H1 (cell line): ENCODE measurements around the gene PKNOX1. TPM values are rescaled to one million over a fixed set of nuclear protein-coding genes. Genes with fewer than 3 reads are reported as not detected.

Experiments used
- CTCF ChIA-PET: fragments of 300-600 bp; sonication (Branson Sonifier 250); formaldehyde crosslinking; loops from one replicate; lab custom pipeline; 2021; ENCODE audit not compliant: partially characterized antibody; lab: Charles Lee
- POLR2A ChIA-PET: fragments of 300-600 bp; sonication (Branson Sonifier 250); formaldehyde crosslinking; loops from one replicate; lab custom pipeline; 2021; ENCODE audit warnings: inconsistent platforms; ENCODE audit not compliant: partially characterized antibody; lab: Charles Lee
- DNase-seq, 2 experiments: peaks; one replicate each; pipeline versions ENCODE4 v3.0.0 to v3.0.0-alpha.2; 2010 to 2022; ENCODE audit warnings: low spot score in 2 of 2, low read depth in 1 of 2, mixed read lengths in 1 of 2
- FAIRE-seq: peaks from 2 replicates; lab custom pipeline; 2011; peaks lifted over from hg19 to GRCh38; lab: Jason Lieb, UNC
- H2AFZ ChIP-seq: 2 replicates; pipeline ENCODE4 v1.8.1; 2012; ENCODE audit warnings: low read length, inconsistent platforms
- H2AK5ac ChIP-seq: 2 replicates; pipeline ENCODE4 v1.6.1; 2013; ENCODE audit warnings: low read depth, low read length
- H2BK120ac ChIP-seq: replicated peaks from 2 replicates; pipeline ENCODE3; 2013; ENCODE audit warnings: low read depth, low read length, inconsistent platforms
- H2BK12ac ChIP-seq: 2 replicates; pipeline ENCODE4 v1.6.1; 2013; ENCODE audit warnings: low read depth, low read length
- H2BK15ac ChIP-seq: 2 replicates; pipeline ENCODE4 v1.6.1; 2013; ENCODE audit warnings: low read length
- H2BK20ac ChIP-seq: 2 replicates; pipeline ENCODE4 v1.6.1; 2013; ENCODE audit warnings: low read length
- H2BK5ac ChIP-seq: 2 replicates; pipeline ENCODE4 v1.6.1; 2013; ENCODE audit warnings: low read depth, low read length
- H3K14ac ChIP-seq: 2 replicates; pipeline ENCODE4 v1.6.1; 2013; ENCODE audit warnings: inconsistent platforms; ENCODE audit not compliant: insufficient read length
- H3K18ac ChIP-seq: 2 replicates; pipeline ENCODE4 v1.6.1; 2013; ENCODE audit warnings: low read length; ENCODE audit errors: extremely low read depth
- H3K23ac ChIP-seq: 2 replicates; pipeline ENCODE4 v1.6.1; 2013; ENCODE audit warnings: inconsistent platforms; ENCODE audit not compliant: insufficient read length
- H3K23me2 ChIP-seq: 2 replicates; pipeline ENCODE4 v1.6.1; 2013; ENCODE audit warnings: low read depth, low read length
- H3K27ac ChIP-seq: 2 replicates; pipeline ENCODE4 v1.6.1; 2011; ENCODE audit warnings: low read depth, low read length, inconsistent platforms
- H3K27me3 ChIP-seq, 4 experiments: replicated peaks in 1 of 4; 1 replicate in 1 of 4; 2 replicates in 3 of 4; pipeline versions ENCODE4 v1.6.1 to v1.8.1; 2011 to 2013; ENCODE audit warnings: low read length in 3 of 4, mild to moderate bottlenecking in 3 of 4, inconsistent platforms in 2 of 4, mixed read lengths in 2 of 4, moderate library complexity in 1 of 4; ENCODE audit not compliant: control insufficient read depth in 3 of 4, insufficient read depth in 3 of 4; ENCODE audit errors: extremely low read depth in 1 of 4
- H3K36me3 ChIP-seq, 4 experiments: 2 replicates each; pipeline versions ENCODE4 v1.6.1 to v1.8.1; 2011 to 2013; ENCODE audit warnings: mild to moderate bottlenecking in 4 of 4, low read length in 3 of 4, moderate library complexity in 2 of 4, control low read depth in 1 of 4, inconsistent platforms in 1 of 4; ENCODE audit not compliant: insufficient read depth in 4 of 4, control insufficient read depth in 2 of 4
- H3K4ac ChIP-seq: replicated peaks from 2 replicates; pipeline ENCODE3; 2013; ENCODE audit warnings: low read length, low read depth, mixed read lengths, inconsistent platforms; ENCODE audit not compliant: insufficient read length
- H3K4me1 ChIP-seq, 4 experiments: replicated peaks in 1 of 4; 1 replicate in 1 of 4; 2 replicates in 3 of 4; pipeline versions ENCODE4 v1.6.1 to v1.8.1; 2011 to 2013; ENCODE audit warnings: low read length in 3 of 4, inconsistent platforms in 2 of 4, mixed read lengths in 1 of 4; ENCODE audit not compliant: insufficient read depth in 4 of 4, control insufficient read depth in 3 of 4
- H3K4me2 ChIP-seq, 2 experiments: 2 replicates each; pipeline versions ENCODE4 v1.6.1 to v1.8.1; 2011 to 2013; ENCODE audit warnings: low read depth in 2 of 2, low read length in 2 of 2, control low read depth in 1 of 2, inconsistent platforms in 1 of 2, mild to moderate bottlenecking in 1 of 2; ENCODE audit not compliant: insufficient read depth in 1 of 2
- H3K4me3 ChIP-seq, 4 experiments: fragments of 200-600, 300-600 bp in 1 of 4; sonication (generic), shearing (Covaris generic), sonication (Bioruptor Twin) in 1 of 4; 2 replicates each; pipeline versions ENCODE4 v1.5.1 to v1.8.1; 2011 to 2016; ENCODE audit warnings: low read length in 4 of 4, low read depth in 3 of 4, control low read depth in 2 of 4, inconsistent platforms in 2 of 4, mild to moderate bottlenecking in 2 of 4, mixed read lengths in 1 of 4, moderate library complexity in 1 of 4; ENCODE audit not compliant: insufficient read depth in 2 of 4; ENCODE audit errors: extremely low read depth in 1 of 4
- H3K56ac ChIP-seq: replicated peaks from 2 replicates; pipeline ENCODE3; 2013; ENCODE audit warnings: low read depth, mild to moderate bottlenecking, mixed read lengths, low read length, inconsistent platforms; ENCODE audit not compliant: insufficient read length
- H3K79me1 ChIP-seq: 2 replicates; pipeline ENCODE4 v1.6.1; 2013; ENCODE audit warnings: low read depth, low read length, control low read depth
- H3K79me2 ChIP-seq, 2 experiments: 2 replicates each; pipeline versions ENCODE4 v1.6.1 to v1.8.1; 2012 to 2013; ENCODE audit warnings: low read length in 2 of 2, mild to moderate bottlenecking in 2 of 2, inconsistent platforms in 1 of 2; ENCODE audit not compliant: insufficient read depth in 2 of 2, control insufficient read depth in 1 of 2
- H3K9ac ChIP-seq, 4 experiments: replicated peaks in 1 of 4; 1 replicate in 1 of 4; 2 replicates in 3 of 4; pipeline versions ENCODE4 v1.6.1 to v1.8.1; 2011 to 2013; ENCODE audit warnings: low read depth in 3 of 4, low read length in 3 of 4, control low read depth in 2 of 4, mild to moderate bottlenecking in 2 of 4, moderate library complexity in 2 of 4, inconsistent platforms in 1 of 4; ENCODE audit errors: extremely low read depth in 1 of 4
- H3K9me3 ChIP-seq, 2 experiments: 2 replicates each; pipeline versions ENCODE4 v1.6.1 to v1.8.1; 2012 to 2013; ENCODE audit warnings: mild to moderate bottlenecking in 2 of 2, moderate library complexity in 2 of 2, control low read depth in 1 of 2, inconsistent platforms in 1 of 2, low read depth in 1 of 2, low read length in 1 of 2, mixed read lengths in 1 of 2; ENCODE audit not compliant: insufficient read depth in 2 of 2
- H4K20me1 ChIP-seq, 2 experiments: replicated peaks in 1 of 2; 2 replicates each; pipeline versions ENCODE3 to v1.8.1; 2011 to 2013; ENCODE audit warnings: inconsistent platforms in 2 of 2, low read length in 2 of 2, mild to moderate bottlenecking in 1 of 2; ENCODE audit not compliant: insufficient read depth in 2 of 2, control insufficient read depth in 1 of 2
- H4K5ac ChIP-seq: 2 replicates; pipeline ENCODE4 v1.6.1; 2013; ENCODE audit warnings: low read length, low read depth, mixed read lengths, inconsistent platforms; ENCODE audit not compliant: insufficient read length
- H4K8ac ChIP-seq: 2 replicates; pipeline ENCODE4 v1.8.0; 2013; ENCODE audit warnings: mild to moderate bottlenecking, moderate library complexity, low read length, inconsistent platforms; ENCODE audit not compliant: insufficient read depth; ENCODE audit errors: extremely low read depth
- H4K91ac ChIP-seq: replicated peaks from 2 replicates; pipeline ENCODE3; 2013; ENCODE audit warnings: low read length, mixed read lengths, inconsistent platforms; ENCODE audit not compliant: insufficient read length
- FOSL1 ChIP-seq: IDR thresholded peaks from 2 replicates; pipeline ENCODE4 v1.6.1; 2011; ENCODE audit warnings: mild to moderate bottlenecking, low read depth, low read length, moderate library complexity; ENCODE audit not compliant: insufficient read depth
- RAD21 ChIP-seq, 2 experiments: IDR thresholded peaks in 1 of 2; conservative IDR thresholded peaks in 1 of 2; 2 replicates each; pipeline ENCODE4 v1.6.1; 2011; ENCODE audit warnings: low read depth in 2 of 2, low read length in 2 of 2, improper control_type of control experiment in 1 of 2, inconsistent platforms in 1 of 2, mild to moderate bottlenecking in 1 of 2, moderate library complexity in 1 of 2
- RBBP5 ChIP-seq: IDR thresholded peaks from 2 replicates; pipeline ENCODE4 v1.7.1; 2012; ENCODE audit warnings: low read depth, mild to moderate bottlenecking, inconsistent platforms, low read length, moderate library complexity, borderline replicate concordance
- TAF1 ChIP-seq: IDR thresholded peaks from 2 replicates; pipeline ENCODE4 v1.6.1; 2011; ENCODE audit warnings: mild to moderate bottlenecking, low read depth, low read length
- WGBS, 2 experiments: shearing (Covaris generic) in 1 of 2; methylation state at CpG; one replicate each; pipeline versions ENCODE4 v1.1.6 to v1.1.7; 2013 to 2015; ENCODE audit warnings: low lambda C conversion rate in 2 of 2, mixed read lengths in 2 of 2, inconsistent platforms in 1 of 2, low coverage in 1 of 2, missing lambda C conversion rate in 1 of 2; ENCODE audit not compliant: insufficient replicate concordance in 2 of 2, insufficient coverage in 1 of 2, insufficient read length in 1 of 2; ENCODE audit errors: extremely low coverage in 1 of 2, missing lambda C conversion rate in 1 of 2; 5-methylcytosine and 5-hydroxymethylcytosine counted together
- long read RNA-seq, 2 experiments: library from RNA in 1 of 2; library from capped mRNA in 1 of 2; stranded (forward); transcript quantifications; one replicate each; pipeline ENCODE4 v2.0.0, GENCODE V29; 2021; ENCODE audit warnings: inconsistent platforms in 1 of 2
- polyA minus RNA-seq, 3 experiments: library from RNA; depleted of rRNA, polyadenylated mRNA; stranded (reverse); fragments of >200 nt; gene quantifications; 1 replicate in 2 of 3; 2 replicates in 1 of 3; pipeline ENCODE4 v1.2.3, GENCODE V29; 2011
- polyA plus RNA-seq, 7 experiments: library from polyadenylated mRNA; depleted of rRNA in 3 of 7; stranded (reverse) in 5 of 7; unstranded in 2 of 7; fragments of >200 nt in 5 of 7; fragments of 200-250 nt in 2 of 7; gene quantifications; 1 replicate in 5 of 7; 2 replicates in 1 of 7; 4 replicates in 1 of 7; pipeline versions ENCODE4 v1.2.1 to v1.2.3, GENCODE V29; 2011 to 2013; ENCODE audit warnings: missing spikeins in 2 of 7, mixed read lengths in 2 of 7
- total RNA-seq: library from RNA; stranded (reverse); fragmentation: NEBNext Ultra II Directional; extraction: Animal tissue kit (Norgen Biotek cat#: 25700); gene quantifications from 2 replicates; pipeline ENCODE4 v1.2.1, GENCODE V29; 2021

Gene PKNOX1, protein sequence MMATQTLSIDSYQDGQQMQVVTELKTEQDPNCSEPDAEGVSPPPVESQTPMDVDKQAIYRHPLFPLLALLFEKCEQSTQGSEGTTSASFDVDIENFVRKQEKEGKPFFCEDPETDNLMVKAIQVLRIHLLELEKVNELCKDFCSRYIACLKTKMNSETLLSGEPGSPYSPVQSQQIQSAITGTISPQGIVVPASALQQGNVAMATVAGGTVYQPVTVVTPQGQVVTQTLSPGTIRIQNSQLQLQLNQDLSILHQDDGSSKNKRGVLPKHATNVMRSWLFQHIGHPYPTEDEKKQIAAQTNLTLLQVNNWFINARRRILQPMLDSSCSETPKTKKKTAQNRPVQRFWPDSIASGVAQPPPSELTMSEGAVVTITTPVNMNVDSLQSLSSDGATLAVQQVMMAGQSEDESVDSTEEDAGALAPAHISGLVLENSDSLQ
- 31.3 and 31.9 TPM in 2 replicates for total RNA-seq
- 20.4 and 30.7 TPM in 2 replicates for polyA plus RNA-seq (2011; rRNA removed)
- 36.3 TPM for polyA plus RNA-seq (2011; cell fraction: cytosol; rRNA removed)
- 27.8 TPM for polyA plus RNA-seq (2011; cell fraction: nucleus; rRNA removed)
- polyA plus RNA-seq (2012, experiment 1 of 2), result 15.7 to 22.7 TPM (median 18.7 TPM) in 4 replicates
- 5.0 TPM for polyA plus RNA-seq (2012, experiment 2 of 2)
- polyA plus RNA-seq (2013, experiment 1 of 2), result 10.9 TPM
- 9.7 TPM for polyA plus RNA-seq (2013, experiment 2 of 2)
- polyA minus RNA-seq (2011; rRNA and poly(A)+ RNA removed), result 56.6 and 90.5 TPM in 2 replicates
- polyA minus RNA-seq (2011; cell fraction: cytosol; rRNA and poly(A)+ RNA removed), result 19.1 TPM
- polyA minus RNA-seq (2011; cell fraction: nucleus; rRNA and poly(A)+ RNA removed), result 56.2 TPM
- long read RNA-seq, experiment 1, full-length matches to known transcripts, result 3 of 19 reads
- long read RNA-seq, experiment 1, partial matches to known transcripts, result 10 of 19 reads
- long read RNA-seq, experiment 1, other reads (novel, unspliced or antisense), result 6 of 19 reads
- long read RNA-seq, experiment 2, full-length matches to known transcripts, result 13 of 23 reads
- long read RNA-seq, experiment 2, partial matches to known transcripts, result 6 of 23 reads
- long read RNA-seq, experiment 2, other reads (novel, unspliced or antisense), result 4 of 23 reads

DNA sequence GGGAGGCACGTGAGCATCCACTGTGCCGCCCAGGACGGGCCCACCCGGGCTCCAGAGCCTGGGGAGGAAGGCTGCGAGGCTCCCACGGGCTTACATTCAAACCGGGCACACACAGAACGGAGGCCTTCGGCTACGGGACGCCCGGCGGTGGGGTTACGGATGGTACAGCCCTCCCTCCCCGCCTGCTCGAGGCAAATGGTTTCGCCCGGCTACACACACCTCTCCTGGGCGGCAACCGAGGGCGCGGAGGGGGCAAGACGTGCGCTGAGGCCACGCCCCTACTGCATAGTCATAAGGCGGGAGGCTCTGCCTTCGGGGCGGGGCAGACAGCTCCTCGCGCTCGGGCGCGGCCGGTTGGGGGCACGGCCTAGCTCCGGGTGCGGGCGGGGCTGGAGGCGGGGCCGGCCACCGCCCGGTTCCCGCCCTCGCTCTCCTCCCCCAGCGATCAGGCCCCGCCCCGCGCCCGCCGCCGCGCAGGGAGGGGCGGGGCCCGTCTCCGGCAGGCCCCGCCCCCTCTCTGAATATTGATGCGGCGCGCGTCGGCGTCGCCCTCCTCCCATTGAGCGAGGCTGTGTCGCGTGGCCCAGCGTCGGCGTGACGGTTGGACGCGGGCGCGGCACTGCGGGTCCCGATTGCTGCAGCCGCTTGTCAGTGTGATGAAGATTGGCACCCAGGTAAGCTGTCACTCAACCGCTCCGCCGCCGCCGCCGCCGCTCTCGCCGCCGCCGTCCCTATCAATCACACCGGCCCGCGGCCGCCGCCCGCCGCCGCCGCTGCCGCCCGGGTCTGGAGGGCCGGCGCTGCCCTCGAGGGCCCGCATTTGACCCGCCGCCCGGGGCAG lies at the start of gene PKNOX1:
TSS of gene PKNOX1 (plus strand) at position 572 of the 841 bp plus-strand sequence. CDS start 29,820 bp downstream, outside the sequence.
- FAIRE-seq (no peak), DNase-seq (peak; percentile 98)
- H4K91ac ChIP-seq, result peak within 1 kb of the TSS; percentile 99
- H2AFZ ChIP-seq, result no peak within 1 kb of the TSS
- no peaks in the 10 kb centered on the region for H3K27me3 ChIP-seq
- peak within 1 kb of the TSS; percentile 80 to 89 (median 85) for H3K9ac ChIP-seq
- H3K9me3 ChIP-seq, result no peaks in the 10 kb centered on the region
- peaks cover 8 to 30% (median 13%) of the 10 kb centered on the region in 4 experiments for H3K4me1 ChIP-seq
- H3K14ac ChIP-seq, result peak within 1 kb of the TSS; percentile 83
- H3K23me2 ChIP-seq, result peaks cover 2% of the 10 kb centered on the region; the same call in 1 of the 2 replicates
- H2BK12ac ChIP-seq, result peak within 1 kb of the TSS; percentile 98
- peaks cover 0 to 12% (median 0%) of the 10 kb centered on the region in 4 experiments; a peak in 2 of 8 replicates for H3K36me3 ChIP-seq
- peak within 1 kb of the TSS; percentile 78 for H4K5ac ChIP-seq
- H3K23ac ChIP-seq, result no peak within 1 kb of the TSS
- peak within 1 kb of the TSS; percentile 78 to 90 (median 83) for H3K4me3 ChIP-seq
- WGBS, 2 experiments, result 3% methylated on average over 60 of the region's 106 CpGs; no CpG with 5 or more reads in 1 of the 2 experiments
- peak within 1 kb of the TSS; percentile 94 for H2BK120ac ChIP-seq
- H3K18ac ChIP-seq, result peak within 1 kb of the TSS; percentile 98
- peak within 1 kb of the TSS; percentile 74 to 94 for H3K4me2 ChIP-seq
- H2BK5ac ChIP-seq, result peak within 1 kb of the TSS; percentile 95
- peaks cover 0 to 39% of the 10 kb centered on the region in 2 experiments; a peak in 2 of 4 replicates for H3K79me2 ChIP-seq
- ChIA-PET POLR2A (interaction anchor here (0.8 to 3.7 kb wide), 10 partner anchors 10 to 57 kb away, joined by 3 to 22 read pairs (median 6); partner anchors contain the start of gene ERVH48-1), CTCF (interaction anchor here (1.0 to 1.4 kb wide), 2 partner anchors 17 to 77 kb away, joined by 3 read pairs; no protein-coding TSS in a partner anchor)
- H3K4ac ChIP-seq, result peak within 1 kb of the TSS; percentile 99
- peak within 1 kb of the TSS; percentile 74 for H2BK20ac ChIP-seq
- peak within 1 kb of the TSS; percentile 73 for H2BK15ac ChIP-seq
- peak within 1 kb of the TSS; percentile 74 for H3K56ac ChIP-seq
- peaks cover 2% of the 10 kb centered on the region; the same call in 1 of the 2 replicates for H3K79me1 ChIP-seq
- peak within 1 kb of the TSS; percentile 92 for H2AK5ac ChIP-seq
- peak within 1 kb of the TSS; percentile 97 for H4K8ac ChIP-seq
- H4K20me1 ChIP-seq, result no peaks in the 10 kb centered on the region
- H3K27ac ChIP-seq, result peak within 1 kb of the TSS; percentile 88
- TF ChIP-seq RAD21 (IDR thresholded peaks at IDR 0.05 in 1 of 2, conservative IDR thresholded peaks at IDR 0.05 in 1 of 2; ENCODE audit: low read depth in 2 of 2, low read length in 2 of 2) (peak in 1 of 2 experiments; percentile 7; a peak in 1 of 4 replicates), FOSL1 (0 out of 2 replicates have a peak, but pooled peaks have one; percentile 36), RBBP5 (no peak), TAF1 (no peak)
